Kidney capillary endothelial cell (primary cell): ENCODE results near the gene PLCXD1.
"Not testable (repeated sequence)": the region's sequence is repeated elsewhere in the genome, so short reads cannot be mapped to it uniquely, and the experiment has no call there.

Experiments used
- DNase-seq: peaks from one replicate; pipeline ENCODE4 v3.0.0-alpha.2; 2018; ENCODE audit warnings: low spot score

Gene PLCXD1

GRCh38 chrX:351324-351641, 70.1 kb downstream of the PLCXD1 start:
- DNase-seq: not testable (repeated sequence)

DNA sequence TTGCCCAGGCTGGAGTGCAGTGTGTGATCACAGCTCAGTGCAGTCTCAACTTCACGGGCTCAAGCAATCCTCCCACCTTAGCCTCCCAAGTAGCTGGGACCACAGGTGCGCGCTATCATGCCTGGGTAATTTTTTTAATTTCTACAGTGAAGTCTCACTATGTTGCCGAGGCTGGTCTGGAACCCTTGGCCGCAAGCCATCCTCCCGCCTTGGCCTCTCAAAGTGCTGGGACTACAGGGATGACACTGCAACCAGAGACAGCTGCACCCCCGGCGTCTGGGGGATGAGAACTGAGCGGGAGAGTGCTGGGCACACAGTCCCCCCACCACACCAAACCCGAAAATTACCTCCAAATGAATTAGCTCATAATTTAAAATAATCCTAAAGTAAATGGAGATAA, 70.6 kb downstream of the PLCXD1 start:
- no peak for DNase-seq

- no peak for DNase-seq
These were observed 71.0 kb downstream of the PLCXD1 start for GRCh38 chrX:352181-352580.

DNA sequence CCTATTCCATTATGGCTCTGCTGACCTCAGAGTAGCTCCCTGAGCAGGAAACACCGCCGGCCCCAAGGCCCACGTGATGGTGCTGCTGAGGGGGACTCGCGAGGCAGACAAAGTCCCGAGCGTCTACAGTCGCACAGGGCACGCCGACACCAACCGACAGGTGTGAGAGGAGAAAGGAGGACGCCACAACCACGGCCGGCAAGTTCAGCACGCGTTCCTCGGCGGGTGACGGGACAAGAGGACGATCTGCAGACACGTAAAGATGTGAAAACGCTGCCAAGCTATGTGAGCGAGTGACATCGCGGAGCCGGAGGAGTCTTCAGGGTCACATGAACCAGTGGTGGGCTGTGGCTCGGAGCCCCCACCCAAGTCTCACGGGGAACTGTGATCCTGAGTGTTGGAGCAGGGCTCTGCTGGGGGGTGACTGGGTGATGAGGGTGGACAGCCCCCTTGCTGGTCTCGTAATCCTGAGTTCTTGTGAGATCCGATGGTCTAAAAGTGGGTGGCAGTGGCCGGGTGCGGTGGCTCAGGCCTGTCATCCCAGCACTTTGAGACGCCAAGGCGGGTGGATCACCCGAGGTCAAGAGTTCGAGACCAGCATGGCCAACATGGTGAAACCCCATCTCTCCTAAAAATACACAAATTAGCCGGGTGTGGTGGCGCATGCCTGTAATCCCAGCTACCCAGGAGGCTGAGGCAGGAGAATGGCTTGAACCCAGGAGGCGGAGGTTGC, 71.6 kb downstream of the PLCXD1 start:
- DNase-seq: no peak
